ENCODE results near the gene HNRNPAB.

DNA sequence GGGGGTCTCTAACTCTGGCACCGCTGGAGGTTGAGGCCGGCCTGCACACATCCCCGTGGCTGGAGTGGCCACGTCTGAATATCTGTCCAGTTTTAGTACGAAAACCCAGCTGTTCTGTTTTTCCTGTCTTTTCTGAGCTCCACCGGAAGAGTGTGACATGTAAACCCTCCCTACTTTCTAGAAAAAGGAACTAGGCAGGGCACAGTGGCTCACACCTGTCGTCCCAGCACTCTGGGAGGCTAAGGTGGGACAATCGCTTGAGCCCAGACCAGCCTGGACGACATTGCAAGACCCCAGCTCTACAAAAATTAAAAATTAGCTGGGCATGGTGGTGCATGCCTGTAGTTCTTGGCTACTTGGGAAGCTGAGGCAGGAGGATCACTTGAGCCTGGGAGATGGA is 36.4 kb downstream of the HNRNPAB start:
- TF ChIP-seq, protein P1, sequence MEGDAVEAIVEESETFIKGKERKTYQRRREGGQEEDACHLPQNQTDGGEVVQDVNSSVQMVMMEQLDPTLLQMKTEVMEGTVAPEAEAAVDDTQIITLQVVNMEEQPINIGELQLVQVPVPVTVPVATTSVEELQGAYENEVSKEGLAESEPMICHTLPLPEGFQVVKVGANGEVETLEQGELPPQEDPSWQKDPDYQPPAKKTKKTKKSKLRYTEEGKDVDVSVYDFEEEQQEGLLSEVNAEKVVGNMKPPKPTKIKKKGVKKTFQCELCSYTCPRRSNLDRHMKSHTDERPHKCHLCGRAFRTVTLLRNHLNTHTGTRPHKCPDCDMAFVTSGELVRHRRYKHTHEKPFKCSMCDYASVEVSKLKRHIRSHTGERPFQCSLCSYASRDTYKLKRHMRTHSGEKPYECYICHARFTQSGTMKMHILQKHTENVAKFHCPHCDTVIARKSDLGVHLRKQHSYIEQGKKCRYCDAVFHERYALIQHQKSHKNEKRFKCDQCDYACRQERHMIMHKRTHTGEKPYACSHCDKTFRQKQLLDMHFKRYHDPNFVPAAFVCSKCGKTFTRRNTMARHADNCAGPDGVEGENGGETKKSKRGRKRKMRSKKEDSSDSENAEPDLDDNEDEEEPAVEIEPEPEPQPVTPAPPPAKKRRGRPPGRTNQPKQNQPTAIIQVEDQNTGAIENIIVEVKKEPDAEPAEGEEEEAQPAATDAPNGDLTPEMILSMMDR (IDR thresholded peaks at IDR 0.05; ENCODE audit: insufficient read depth, low read depth, low read length): no peak
- no peak for TF ChIP-seq EZH2 (IDR thresholded peaks at IDR 0.05; ENCODE audit: insufficient read depth, low read length)
